Adipose tissue (tissue), 3 donors: ENCODE data around the gene ITGAL. TPM values are rescaled to one million over a fixed set of nuclear protein-coding genes. Genes with fewer than 3 reads are reported as not detected.

Experiments used
- H3K27ac ChIP-seq: one replicate; pipeline ENCODE4 v1.5.1; 2013; ENCODE audit warnings: low read depth, low read length
- WGBS, 3 donors: extraction: QIAGEN DNeasy Blood & Tissue Kit; methylation state at CpG; one replicate each; pipeline ENCODE4 v1.1.7; 2013; 5-methylcytosine and 5-hydroxymethylcytosine counted together
- polyA plus RNA-seq, 3 donors: library from polyadenylated mRNA; stranded (reverse); fragments of 200-250 nt; gene quantifications; one replicate each; pipeline ENCODE4 v1.2.3, GENCODE V29; 2013
- donor health status: healthy with polysubstance abuse.
- donor health status: Bipolar disorder and iron deficiency.
- donor health status: healthy.

Gene ITGAL
- polyA plus RNA-seq, 3 donors = 1.2 to 5.3 (median 4.3) TPM

DNA sequence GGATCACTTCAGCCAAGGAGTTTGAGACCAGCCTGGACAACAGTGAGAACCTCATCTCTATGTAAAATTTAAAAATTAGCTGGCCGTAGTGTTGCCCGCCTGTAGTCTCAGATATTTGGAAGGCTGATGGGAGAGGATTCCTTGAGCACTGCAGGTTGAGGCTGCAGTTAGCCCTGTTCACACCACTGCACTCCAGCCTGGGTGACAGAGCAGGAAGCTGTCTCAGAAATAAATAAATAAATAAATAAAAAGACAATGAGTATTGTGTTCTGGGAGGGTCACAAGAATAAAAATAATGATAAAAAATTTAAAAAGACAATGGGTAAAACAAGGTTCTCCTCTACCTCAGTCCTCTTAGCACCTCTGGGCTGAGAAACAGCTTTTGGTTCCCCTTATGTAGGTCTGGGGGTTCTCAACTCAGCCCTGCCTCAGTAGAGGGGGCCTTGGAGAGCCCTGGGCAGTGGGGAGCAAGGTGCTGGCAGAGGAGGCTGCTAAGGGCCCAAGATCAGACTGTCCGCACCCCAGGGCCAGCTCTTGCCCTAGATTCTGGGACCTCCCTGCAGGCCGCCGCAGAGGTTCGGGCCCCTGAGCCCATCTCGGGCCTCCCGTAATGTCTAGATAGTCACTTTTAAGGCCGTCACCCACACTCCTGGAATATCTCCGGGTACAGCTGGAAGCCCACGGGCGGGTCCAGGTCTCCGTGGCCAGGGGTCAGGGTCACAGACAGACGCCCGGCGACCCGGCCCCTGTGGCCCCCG is 82.2 kb downstream of the ITGAL start:
- 91 to 95% (median 92%) methylated on average over 18 of the region's 18 CpGs for WGBS, 3 donors
- no peak overlapping the region for H3K27ac ChIP-seq

DNA sequence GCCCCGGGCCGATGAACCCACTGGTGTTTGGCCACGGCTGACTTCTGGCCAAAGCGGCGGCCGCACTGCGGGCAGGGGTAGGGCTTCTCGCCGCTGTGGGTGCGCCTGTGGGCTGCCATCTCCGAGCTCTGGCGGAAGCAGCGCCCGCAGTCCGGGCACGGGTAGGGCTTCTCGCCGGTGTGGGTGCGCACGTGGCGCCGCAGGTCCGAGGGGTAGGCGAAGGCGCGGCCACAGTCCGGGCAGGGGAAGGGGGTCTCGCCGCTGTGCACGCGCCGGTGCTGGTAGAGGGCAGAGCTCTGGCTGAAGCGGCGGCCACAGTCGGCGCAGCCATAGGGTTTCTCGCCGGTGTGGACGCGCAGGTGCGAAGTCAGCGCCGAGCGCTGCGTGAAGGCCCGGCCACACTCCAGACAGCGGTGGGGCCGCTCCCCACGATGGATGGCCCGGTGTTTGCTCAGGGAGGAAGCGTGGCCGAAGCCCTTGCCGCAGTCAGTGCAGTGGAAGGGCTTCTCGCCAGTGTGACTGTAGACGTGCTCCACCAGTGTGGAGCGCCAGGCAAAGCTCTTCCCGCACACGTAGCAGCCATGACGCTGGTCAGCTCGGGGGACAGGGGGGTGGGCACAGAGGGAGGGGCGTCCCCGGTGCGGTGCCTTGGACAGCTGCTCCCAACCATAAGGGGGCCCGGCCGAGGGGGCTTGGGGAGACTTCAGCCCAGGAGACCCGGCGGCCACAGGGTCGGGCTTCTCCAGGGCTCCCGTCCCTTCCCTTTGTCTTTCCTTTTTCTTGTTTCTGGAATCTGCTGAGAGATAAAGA is 83.0 kb downstream of the ITGAL start:
- no peak overlapping the region for H3K27ac ChIP-seq
- 91 to 96% (median 94%) methylated on average over 68 to 69 of the region's 69 CpGs for WGBS, 3 donors

GRCh38 chr16:30556125-30556473 is 83.6 kb downstream of the ITGAL start:
- 59 to 78% (median 72%) methylated on average over 10 of the region's 10 CpGs for whole genome bisulfite sequencing, 3 donors
- H3K27ac ChIP-seq = no peak overlapping the region

DNA sequence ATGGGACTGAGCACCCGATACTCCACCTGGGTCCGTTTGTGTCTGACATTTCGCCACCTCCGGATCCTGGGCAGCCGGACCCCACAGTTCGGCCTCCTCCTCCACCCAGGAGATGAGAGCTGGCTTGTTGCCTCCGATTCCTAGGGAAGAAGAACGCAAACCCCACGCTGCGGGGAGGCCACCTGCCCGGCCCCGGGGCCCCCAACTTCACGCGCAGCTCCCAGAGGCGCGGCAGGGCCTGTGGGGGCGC is 85.1 kb downstream of the ITGAL start:
- peak overlapping the region; percentile 65 for H3K27ac ChIP-seq
- WGBS, 3 donors = 0 to 1% (median 1%) methylated on average over 17 of the region's 17 CpGs

DNA sequence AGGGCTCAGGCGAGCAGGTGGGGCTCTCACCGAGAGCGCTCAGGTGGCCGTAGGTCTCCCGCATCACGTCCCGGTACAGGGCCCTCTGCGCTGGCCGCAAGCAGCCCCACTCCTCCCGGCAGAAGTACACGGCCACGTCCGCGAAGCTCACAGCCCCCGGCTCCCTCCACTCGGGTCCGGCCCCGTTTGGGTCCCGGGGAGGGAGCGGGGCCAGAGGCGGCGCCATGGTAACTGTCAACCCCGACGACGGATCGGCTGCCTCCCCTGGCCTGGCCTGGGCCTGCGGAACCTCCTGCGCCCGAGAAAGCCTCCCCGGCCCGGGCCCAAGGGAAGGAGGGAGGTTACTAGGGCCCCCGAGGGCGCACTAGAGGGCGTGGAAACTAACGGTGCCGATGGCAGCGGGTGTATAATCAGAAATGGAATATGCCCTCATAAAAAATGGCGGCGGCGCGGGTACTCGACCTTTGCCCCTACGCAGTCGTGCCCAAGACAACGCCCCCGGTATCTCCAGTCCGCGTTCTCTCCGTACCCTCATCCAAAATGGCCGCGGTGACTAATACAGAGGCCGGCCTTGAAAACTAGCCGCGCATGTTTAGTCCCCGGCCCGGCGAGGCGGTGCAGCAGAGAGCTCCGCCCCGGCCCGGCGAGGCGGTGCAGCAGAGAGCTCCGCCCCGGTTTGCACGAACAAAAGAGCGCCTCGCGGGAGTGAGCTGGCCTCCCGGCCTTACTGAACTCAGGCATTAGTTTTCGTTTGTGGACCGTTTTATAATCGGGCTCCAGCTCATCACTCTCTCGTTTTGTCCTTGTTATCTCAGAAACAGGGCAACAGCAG is 85.6 kb downstream of the ITGAL start, which contains the start of gene ZNF764:
TSS of gene ZNF764 (minus strand) at position 418 of the 832 bp plus-strand sequence. CDS start at position 226, 192 bp downstream.
- WGBS, 3 donors = 0 to 1% (median 0%) methylated on average over 74 of the region's 74 CpGs
- peak within 1 kb of the TSS; percentile 65 for H3K27ac ChIP-seq

- WGBS, 3 donors = 81 to 85% (median 85%) methylated on average over 21 of the region's 21 CpGs
- H3K27ac ChIP-seq = no peak overlapping the region
Observed at GRCh38 chr16:30558789-30559377, 86.3 kb downstream of the ITGAL start.

GRCh38 chr16:30559690-30560089 is 87.1 kb downstream of the ITGAL start:
- WGBS, 3 donors = 88 to 94% (median 88%) methylated on average over 6 of the region's 6 CpGs
- no peak overlapping the region for H3K27ac ChIP-seq

DNA sequence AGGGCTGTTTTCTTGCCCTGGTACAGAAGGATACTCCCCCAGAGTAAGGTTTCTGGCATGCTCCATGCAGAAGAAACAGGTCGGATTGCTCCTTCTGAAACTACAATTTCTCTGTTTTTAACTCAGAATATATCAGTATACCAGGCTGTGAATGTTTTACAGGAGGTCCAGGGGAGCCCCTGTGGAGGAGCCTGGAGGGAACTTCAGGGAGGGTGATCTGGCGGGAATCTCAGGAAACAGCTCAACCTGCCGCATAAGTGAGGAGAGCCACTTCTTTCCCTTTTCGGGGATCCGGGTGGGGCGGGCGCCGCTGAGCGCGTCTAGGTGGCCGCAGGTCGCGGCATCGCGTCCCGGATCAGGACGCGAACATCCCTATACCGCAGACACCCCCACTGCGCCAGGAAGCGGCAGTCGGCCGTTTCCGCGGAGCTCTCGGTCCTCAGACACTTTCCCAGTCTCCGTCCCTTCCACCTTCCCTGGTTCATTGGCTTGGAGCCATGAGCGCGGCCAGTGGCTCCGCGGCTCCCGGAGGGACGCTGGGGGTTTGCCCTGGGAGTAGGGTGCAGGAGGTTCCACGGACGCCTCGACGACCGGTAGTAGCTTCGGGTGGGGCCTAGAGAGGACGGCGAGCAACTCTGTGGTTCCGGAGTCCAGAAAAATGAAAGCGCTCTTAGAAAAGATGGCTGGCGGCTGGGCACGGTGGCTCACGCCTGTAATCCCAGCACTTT is 88.7 kb downstream of the ITGAL start:
- 9 to 23% (median 13%) methylated on average over 45 to 46 of the region's 46 CpGs for WGBS, 3 donors
- no peak overlapping the region for H3K27ac ChIP-seq

DNA sequence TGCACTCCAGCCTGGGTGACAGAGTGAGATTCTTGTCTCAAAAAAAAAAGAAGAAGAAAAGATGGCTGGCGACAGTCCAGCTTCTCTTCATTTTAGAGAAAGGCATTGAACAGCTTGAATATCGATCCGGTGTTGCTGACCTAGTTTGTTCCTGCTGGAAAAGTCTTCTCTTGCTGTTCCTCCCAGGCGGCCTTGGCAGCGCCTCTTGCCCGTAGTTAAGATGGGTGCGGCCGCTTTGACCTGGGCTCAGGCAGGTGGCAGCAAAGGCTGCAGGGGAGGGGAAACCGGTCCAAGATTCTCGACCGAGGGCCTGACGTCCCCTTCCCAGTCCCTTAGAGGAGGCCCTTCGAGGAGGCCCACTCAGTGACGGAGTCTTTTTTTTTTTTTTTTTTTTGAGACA is 89.5 kb downstream of the ITGAL start:
- no peak overlapping the region for H3K27ac ChIP-seq
- WGBS, 3 donors = 87 to 91% (median 87%) methylated on average over 14 of the region's 14 CpGs

GRCh38 chr16:30565526-30565925 is 93.0 kb downstream of the ITGAL start:
- H3K27ac ChIP-seq = no peak overlapping the region
- WGBS, 3 donors = 66 to 79% (median 74%) methylated on average over 7 of the region's 7 CpGs

- H3K27ac ChIP-seq = no peak overlapping the region
- 56 to 68% (median 59%) methylated on average over 8 of the region's 8 CpGs for WGBS, 3 donors
Observed at GRCh38 chr16:30565984-30566383, 93.4 kb downstream of the ITGAL start.

DNA sequence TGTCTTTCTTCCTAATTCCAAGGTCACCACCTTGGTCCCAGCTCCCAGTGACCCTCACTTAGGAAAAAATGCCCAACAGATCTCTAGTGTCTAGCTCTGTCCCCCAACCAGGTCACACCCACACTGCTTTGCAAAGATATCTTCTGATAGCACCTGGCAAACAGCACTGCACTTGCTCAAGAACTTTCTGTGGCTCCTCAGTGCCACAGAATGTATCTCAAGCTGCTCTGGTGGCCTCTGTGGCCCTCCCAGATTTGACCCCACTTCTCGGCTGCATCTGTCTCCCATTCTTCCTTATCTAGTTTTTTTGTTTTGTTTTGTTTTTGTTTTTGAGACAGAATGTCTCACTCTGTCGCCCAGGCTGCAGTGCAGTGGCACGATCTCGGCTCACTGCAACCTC is 94.0 kb downstream of the ITGAL start:
- H3K27ac ChIP-seq = no peak overlapping the region
- 88 to 92% (median 91%) methylated on average over 4 of the region's 4 CpGs for WGBS, 3 donors

DNA sequence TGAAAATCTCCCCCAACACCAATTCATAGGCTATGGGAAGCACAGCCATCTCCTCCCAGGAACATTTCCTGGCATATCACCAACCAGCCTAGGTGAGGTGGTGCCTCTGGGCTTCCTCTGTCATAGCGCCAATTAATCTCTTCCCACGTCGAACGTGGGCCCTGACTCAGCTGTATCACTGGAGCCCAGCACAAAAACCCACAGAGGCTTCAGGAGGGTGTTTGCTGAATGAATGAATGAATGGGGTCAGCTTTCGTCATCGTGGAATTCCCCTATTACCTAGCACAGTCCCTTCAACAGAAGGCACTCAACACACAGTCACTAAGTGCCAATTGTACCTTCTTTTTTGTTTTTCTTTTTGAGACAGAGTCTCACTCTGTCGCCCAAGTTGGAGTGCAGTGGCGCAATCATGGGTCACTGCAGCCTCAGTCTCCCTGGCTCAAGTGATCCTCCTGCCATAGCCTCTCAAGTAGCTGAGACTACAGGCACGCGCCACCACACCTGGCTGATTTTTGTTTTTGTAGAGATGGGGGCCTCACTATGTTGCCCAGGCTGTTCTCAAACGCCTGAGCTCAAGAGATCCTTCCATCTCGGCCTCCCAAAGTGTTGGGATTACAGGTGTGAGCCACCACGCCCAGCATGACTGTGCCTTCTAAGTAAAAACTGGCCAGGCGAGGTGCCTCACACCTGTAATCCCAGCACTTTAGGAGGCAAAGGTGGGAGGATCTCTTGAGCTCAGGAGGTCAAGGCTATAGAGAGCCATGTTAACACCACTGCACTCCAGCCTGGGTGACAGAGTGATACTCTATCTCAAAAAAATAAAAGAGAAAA is 94.8 kb downstream of the ITGAL start:
- no peak overlapping the region for H3K27ac ChIP-seq

GRCh38 chr16:30567991-30568638 is 95.6 kb downstream of the ITGAL start:
- 35 to 64% (median 36%) methylated on average over 6 of the region's 6 CpGs for WGBS, 3 donors
- H3K27ac ChIP-seq = no peak overlapping the region

More for the DNA sequence above, 94.8 kb downstream of the ITGAL start:
- 76 to 80% (median 77%) methylated on average over 14 of the region's 14 CpGs for WGBS, 3 donors

DNA sequence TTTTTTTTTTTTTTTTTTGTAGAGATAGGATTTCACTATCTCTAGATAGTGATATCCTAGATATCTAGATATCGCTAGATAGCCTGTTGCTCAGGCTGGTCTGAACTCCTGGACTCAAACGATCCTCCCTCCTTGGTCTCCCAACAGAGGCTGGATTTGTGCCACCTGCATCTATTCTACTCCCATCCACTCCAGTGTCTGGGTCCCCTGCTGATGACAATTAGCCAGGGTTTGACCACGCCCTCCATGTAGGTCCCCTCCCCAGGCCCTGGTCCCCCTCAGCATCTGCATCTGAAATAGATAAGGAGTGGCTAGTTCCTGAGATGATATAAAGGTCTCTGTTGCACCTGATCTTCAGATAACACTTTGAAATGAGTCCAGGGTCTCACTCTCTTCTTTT is 96.7 kb downstream of the ITGAL start:
- H3K27ac ChIP-seq = no peak overlapping the region
- WGBS, 3 donors = 96 to 97% (median 96%) methylated on average over 3 of the region's 3 CpGs

DNA sequence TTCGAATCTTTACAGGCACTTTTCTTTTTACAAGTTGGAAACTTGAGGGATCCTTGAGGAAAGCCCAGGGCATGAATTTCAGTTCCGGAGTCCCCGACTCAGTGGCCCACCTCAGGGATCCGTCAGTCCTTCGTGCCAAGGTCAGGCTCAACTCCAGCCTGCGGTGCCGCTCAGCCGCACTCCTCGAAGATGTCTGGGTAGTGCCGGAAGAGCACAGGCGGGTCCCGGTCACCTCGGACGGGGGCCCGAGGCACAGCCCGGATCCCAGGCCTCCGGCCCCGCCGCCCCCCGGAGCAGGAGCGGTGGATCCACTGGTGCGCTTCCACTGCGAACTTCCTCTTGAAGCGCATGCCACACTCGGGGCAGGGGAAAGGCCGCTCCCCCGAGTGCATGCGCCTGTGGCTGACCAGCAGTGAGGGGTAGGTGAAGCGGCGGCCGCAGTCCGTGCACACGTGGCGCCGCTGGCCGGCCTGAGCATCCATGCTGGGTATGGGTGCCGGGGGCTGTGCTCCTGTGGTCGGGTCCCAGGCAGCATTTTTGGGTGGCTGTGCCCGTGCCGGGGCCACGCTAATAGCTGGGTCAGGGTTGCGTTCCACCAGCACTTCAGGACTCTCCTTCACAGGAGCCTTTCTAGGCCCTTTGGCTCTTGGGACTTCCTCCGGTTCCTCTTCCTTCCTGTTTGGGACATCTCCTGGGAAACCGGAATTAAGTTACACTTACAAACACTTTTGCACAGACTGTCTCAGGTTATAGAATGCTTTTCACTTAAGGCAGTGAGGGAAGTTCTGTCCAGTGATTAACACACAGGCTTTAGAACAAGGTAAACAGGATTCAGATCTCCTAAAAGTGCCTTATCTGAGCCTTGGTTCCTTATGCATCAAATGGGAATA is 97.4 kb downstream of the ITGAL start:
- 74 to 81% (median 77%) methylated on average over 38 to 44 of the region's 44 CpGs for WGBS, 3 donors
- no peak overlapping the region for H3K27ac ChIP-seq
